ENCODE data around the gene GRIN2D. TPM values are rescaled to one million over a fixed set of nuclear protein-coding genes. Genes with fewer than 3 reads are reported as not detected.

GRIN2D gene
- total RNA-seq, 1 experiment from 2014 or later, result 23.0 TPM

DNA sequence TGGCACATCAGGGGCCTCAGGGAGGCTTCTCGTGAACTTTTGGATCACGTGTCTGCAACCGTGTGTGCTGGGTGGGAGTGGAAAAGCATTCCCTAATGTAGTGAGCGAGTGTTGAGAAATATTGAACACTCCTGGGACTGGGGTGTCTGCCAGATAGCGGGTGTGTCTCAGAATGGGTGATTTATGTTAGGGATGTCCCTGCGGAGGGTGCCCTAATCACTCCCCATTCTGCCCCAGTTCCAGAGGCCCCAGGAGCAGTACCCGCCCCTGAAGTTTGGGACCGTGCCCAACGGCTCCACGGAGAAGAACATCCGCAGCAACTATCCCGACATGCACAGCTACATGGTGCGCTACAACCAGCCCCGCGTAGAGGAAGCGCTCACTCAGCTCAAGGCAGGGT is 28.1 kb downstream of the GRIN2D start (continued):
- no peak for TF ChIP-seq ZNF396 (CRISPR knock-in tag; IDR thresholded peaks at IDR 0.05; ENCODE audit: borderline replicate concordance)
- no peak for TF ChIP-seq ZNF671 (CRISPR knock-in tag; IDR thresholded peaks at IDR 0.05)
- no peak for TF ChIP-seq RORB (CRISPR knock-in tag; IDR thresholded peaks at IDR 0.05)
- TF ChIP-seq SP1 (CRISPR knock-in tag; conservative IDR thresholded peaks at IDR 0.05), result no peak
- no peak for TF ChIP-seq HMGA2 (CRISPR knock-in tag; IDR thresholded peaks at IDR 0.05)
- no peak for TF ChIP-seq ZNF219 (CRISPR knock-in tag; IDR thresholded peaks at IDR 0.05; ENCODE audit: borderline replicate concordance)
- no peak for TF ChIP-seq HMGXB4 (CRISPR knock-in tag; IDR thresholded peaks at IDR 0.05)

GRCh38 chr19:48424694-48425219 is 31.3 kb downstream of the GRIN2D start:
- ATAC-seq (peak; percentile 34; the same call in 1 of the 2 replicates), DNase-seq (ENCODE audit: low spot score) (no peak)
- ChIA-PET CTCF (interaction anchor here (0.7 to 2.0 kb wide), 2 partner anchors 34 to 1000 kb away, joined by 3 to 11 read pairs; partner anchors contain the start of genes GFY and KDELR1), POLR2A (no interaction called here)
- Mint-ChIP-seq H3K36me3 (peaks cover 35% of the 10 kb centered on the region), H3K27me3 (ENCODE audit: low read depth) (no peaks in the 10 kb centered on the region), H3K4me3 (no peak overlapping the region), H3K4me1 (peaks cover 6% of the 10 kb centered on the region), H3K27ac (peak overlapping the region; percentile 98), H3K9me3 (no peaks in the 10 kb centered on the region)
- peak; percentile 91 for TF ChIP-seq NFE2L1 (CRISPR knock-in tag; IDR thresholded peaks at IDR 0.05)
- TF ChIP-seq, protein P1, sequence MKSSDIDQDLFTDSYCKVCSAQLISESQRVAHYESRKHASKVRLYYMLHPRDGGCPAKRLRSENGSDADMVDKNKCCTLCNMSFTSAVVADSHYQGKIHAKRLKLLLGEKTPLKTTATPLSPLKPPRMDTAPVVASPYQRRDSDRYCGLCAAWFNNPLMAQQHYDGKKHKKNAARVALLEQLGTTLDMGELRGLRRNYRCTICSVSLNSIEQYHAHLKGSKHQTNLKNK (CRISPR knock-in tag; IDR thresholded peaks at IDR 0.05), result no peak

- Mint-ChIP-seq H3K27ac (no peak overlapping the region; the same call in 1 of the 2 replicates), H3K27me3 (ENCODE audit: low read depth) (no peaks in the 10 kb centered on the region), H3K9me3 (peaks cover 4% of the 10 kb centered on the region; the same call in 1 of the 2 replicates), H3K4me1 (peaks cover 6% of the 10 kb centered on the region), H3K4me3 (no peak overlapping the region), H3K36me3 (peaks cover 37% of the 10 kb centered on the region)
- ATAC-seq (no peak), DNase-seq (ENCODE audit: low spot score) (no peak)
- CTCF ChIA-PET, result interaction anchor here (1.6 kb wide), 1 partner anchor 38 kb away, joined by 4 read pairs; no protein-coding TSS in a partner anchor
- POLR2A ChIA-PET, result no interaction called here
- TF ChIP-seq HMGA2 (CRISPR knock-in tag; IDR thresholded peaks at IDR 0.05) (no peak), E2F5 (CRISPR knock-in tag; IDR thresholded peaks at IDR 0.05) (no peak), SMAD3 (CRISPR knock-in tag; IDR thresholded peaks at IDR 0.05; ENCODE audit: borderline replicate concordance) (no peak), PRRX2 (CRISPR knock-in tag; IDR thresholded peaks at IDR 0.05) (no peak), ATF1 (CRISPR knock-in tag; IDR thresholded peaks at IDR 0.05) (no peak), ZNF671 (CRISPR knock-in tag; IDR thresholded peaks at IDR 0.05) (no peak), ZNF512 (CRISPR knock-in tag; IDR thresholded peaks at IDR 0.05; ENCODE audit: borderline replicate concordance) (no peak), RORB (CRISPR knock-in tag; IDR thresholded peaks at IDR 0.05) (no peak), FOXP1 (CRISPR knock-in tag; IDR thresholded peaks at IDR 0.05; ENCODE audit: borderline replicate concordance) (no peak)
- TF ChIP-seq, protein P2, sequence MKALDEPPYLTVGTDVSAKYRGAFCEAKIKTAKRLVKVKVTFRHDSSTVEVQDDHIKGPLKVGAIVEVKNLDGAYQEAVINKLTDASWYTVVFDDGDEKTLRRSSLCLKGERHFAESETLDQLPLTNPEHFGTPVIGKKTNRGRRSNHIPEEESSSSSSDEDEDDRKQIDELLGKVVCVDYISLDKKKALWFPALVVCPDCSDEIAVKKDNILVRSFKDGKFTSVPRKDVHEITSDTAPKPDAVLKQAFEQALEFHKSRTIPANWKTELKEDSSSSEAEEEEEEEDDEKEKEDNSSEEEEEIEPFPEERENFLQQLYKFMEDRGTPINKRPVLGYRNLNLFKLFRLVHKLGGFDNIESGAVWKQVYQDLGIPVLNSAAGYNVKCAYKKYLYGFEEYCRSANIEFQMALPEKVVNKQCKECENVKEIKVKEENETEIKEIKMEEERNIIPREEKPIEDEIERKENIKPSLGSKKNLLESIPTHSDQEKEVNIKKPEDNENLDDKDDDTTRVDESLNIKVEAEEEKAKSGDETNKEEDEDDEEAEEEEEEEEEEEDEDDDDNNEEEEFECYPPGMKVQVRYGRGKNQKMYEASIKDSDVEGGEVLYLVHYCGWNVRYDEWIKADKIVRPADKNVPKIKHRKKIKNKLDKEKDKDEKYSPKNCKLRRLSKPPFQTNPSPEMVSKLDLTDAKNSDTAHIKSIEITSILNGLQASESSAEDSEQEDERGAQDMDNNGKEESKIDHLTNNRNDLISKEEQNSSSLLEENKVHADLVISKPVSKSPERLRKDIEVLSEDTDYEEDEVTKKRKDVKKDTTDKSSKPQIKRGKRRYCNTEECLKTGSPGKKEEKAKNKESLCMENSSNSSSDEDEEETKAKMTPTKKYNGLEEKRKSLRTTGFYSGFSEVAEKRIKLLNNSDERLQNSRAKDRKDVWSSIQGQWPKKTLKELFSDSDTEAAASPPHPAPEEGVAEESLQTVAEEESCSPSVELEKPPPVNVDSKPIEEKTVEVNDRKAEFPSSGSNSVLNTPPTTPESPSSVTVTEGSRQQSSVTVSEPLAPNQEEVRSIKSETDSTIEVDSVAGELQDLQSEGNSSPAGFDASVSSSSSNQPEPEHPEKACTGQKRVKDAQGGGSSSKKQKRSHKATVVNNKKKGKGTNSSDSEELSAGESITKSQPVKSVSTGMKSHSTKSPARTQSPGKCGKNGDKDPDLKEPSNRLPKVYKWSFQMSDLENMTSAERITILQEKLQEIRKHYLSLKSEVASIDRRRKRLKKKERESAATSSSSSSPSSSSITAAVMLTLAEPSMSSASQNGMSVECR (CRISPR knock-in tag; IDR thresholded peaks at IDR 0.05; ENCODE audit: borderline replicate concordance), result no peak
- TF ChIP-seq, protein P3, sequence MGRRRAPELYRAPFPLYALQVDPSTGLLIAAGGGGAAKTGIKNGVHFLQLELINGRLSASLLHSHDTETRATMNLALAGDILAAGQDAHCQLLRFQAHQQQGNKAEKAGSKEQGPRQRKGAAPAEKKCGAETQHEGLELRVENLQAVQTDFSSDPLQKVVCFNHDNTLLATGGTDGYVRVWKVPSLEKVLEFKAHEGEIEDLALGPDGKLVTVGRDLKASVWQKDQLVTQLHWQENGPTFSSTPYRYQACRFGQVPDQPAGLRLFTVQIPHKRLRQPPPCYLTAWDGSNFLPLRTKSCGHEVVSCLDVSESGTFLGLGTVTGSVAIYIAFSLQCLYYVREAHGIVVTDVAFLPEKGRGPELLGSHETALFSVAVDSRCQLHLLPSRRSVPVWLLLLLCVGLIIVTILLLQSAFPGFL (CRISPR knock-in tag; IDR thresholded peaks at IDR 0.05; ENCODE audit: borderline replicate concordance), result no peak
- TF ChIP-seq, protein P4, sequence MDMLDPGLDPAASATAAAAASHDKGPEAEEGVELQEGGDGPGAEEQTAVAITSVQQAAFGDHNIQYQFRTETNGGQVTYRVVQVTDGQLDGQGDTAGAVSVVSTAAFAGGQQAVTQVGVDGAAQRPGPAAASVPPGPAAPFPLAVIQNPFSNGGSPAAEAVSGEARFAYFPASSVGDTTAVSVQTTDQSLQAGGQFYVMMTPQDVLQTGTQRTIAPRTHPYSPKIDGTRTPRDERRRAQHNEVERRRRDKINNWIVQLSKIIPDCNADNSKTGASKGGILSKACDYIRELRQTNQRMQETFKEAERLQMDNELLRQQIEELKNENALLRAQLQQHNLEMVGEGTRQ (CRISPR knock-in tag; IDR thresholded peaks at IDR 0.05), result no peak
These were observed 35.2 kb downstream of the GRIN2D start for GRCh38 chr19:48428670-48429069.
